ENCODE measurements around the gene TCAP. TPM values are rescaled to one million over a fixed set of nuclear protein-coding genes. Genes with fewer than 3 reads are reported as not detected.

Gene TCAP
- total RNA-seq, 6 experiments from 2014 or later, result 0.09 to 0.51 (median 0.14) TPM

- H3K4me1 Mint-ChIP-seq (ENCODE audit: low read depth), result peaks cover 21% of the 10 kb centered on the region
- no peak overlapping the region for H3K4me3 Mint-ChIP-seq
- TF ChIP-seq CTCF (IDR thresholded peaks at IDR 0.05), result no peak
- H3K9me3 Mint-ChIP-seq, result no peaks in the 10 kb centered on the region
- no peak overlapping the region for H3K27ac Mint-ChIP-seq
- peaks cover 2% of the 10 kb centered on the region; the same call in 1 of the 2 replicates for H3K27me3 Mint-ChIP-seq (ENCODE audit: insufficient read depth)
- no peaks in the 10 kb centered on the region for H3K36me3 Mint-ChIP-seq (ENCODE audit: low read depth)
- no peak for DNase-seq
Measured at GRCh38 chr17:39650121-39650579, 15.0 kb upstream of the TCAP start.

- Mint-ChIP-seq H3K27me3 (ENCODE audit: insufficient read depth) (peaks cover 2% of the 10 kb centered on the region; the same call in 1 of the 2 replicates), H3K4me3 (no peak overlapping the region), H3K4me1 (ENCODE audit: low read depth) (peaks cover 21% of the 10 kb centered on the region), H3K27ac (no peak overlapping the region; the same call in 1 of the 2 replicates), H3K36me3 (ENCODE audit: low read depth) (no peaks in the 10 kb centered on the region), H3K9me3 (no peaks in the 10 kb centered on the region)
- TF ChIP-seq CTCF (IDR thresholded peaks at IDR 0.05), result no peak
- no peak for DNase-seq
Measured at GRCh38 chr17:39651923-39652586, 13.1 kb upstream of the TCAP start.

- Mint-ChIP-seq H3K4me3 (no peak overlapping the region), H3K27me3 (ENCODE audit: insufficient read depth) (peaks cover 2% of the 10 kb centered on the region; the same call in 1 of the 2 replicates), H3K36me3 (ENCODE audit: low read depth) (no peaks in the 10 kb centered on the region), H3K27ac (no peak overlapping the region; the same call in none of the 2 replicates), H3K9me3 (no peaks in the 10 kb centered on the region), H3K4me1 (ENCODE audit: low read depth) (peaks cover 21% of the 10 kb centered on the region)
- TF ChIP-seq CTCF (IDR thresholded peaks at IDR 0.05), result no peak
- DNase-seq, result no peak
Measured at GRCh38 chr17:39652587-39653315, 12.4 kb upstream of the TCAP start.

GRCh38 chr17:39653316-39653661 is 11.9 kb upstream of the TCAP start:
- peaks cover 21% of the 10 kb centered on the region for H3K4me1 Mint-ChIP-seq (ENCODE audit: low read depth)
- no peak overlapping the region for H3K4me3 Mint-ChIP-seq
- no peaks in the 10 kb centered on the region for H3K9me3 Mint-ChIP-seq
- no peak overlapping the region for H3K27ac Mint-ChIP-seq
- no peaks in the 10 kb centered on the region for H3K36me3 Mint-ChIP-seq (ENCODE audit: low read depth)
- DNase-seq, result no peak
- no peak for TF ChIP-seq CTCF (IDR thresholded peaks at IDR 0.05)
- H3K27me3 Mint-ChIP-seq (ENCODE audit: insufficient read depth), result peaks cover 2% of the 10 kb centered on the region; the same call in 1 of the 2 replicates

GRCh38 chr17:39653662-39654331 is 11.4 kb upstream of the TCAP start:
- H3K27me3 Mint-ChIP-seq (ENCODE audit: insufficient read depth), result peaks cover 2% of the 10 kb centered on the region; the same call in 1 of the 2 replicates
- no peak overlapping the region for H3K27ac Mint-ChIP-seq
- no peak overlapping the region for H3K4me3 Mint-ChIP-seq
- peak; percentile 19 for DNase-seq
- TF ChIP-seq CTCF (IDR thresholded peaks at IDR 0.05), result peak; percentile 91
- H3K36me3 Mint-ChIP-seq (ENCODE audit: low read depth), result no peaks in the 10 kb centered on the region
- peaks cover 21% of the 10 kb centered on the region for H3K4me1 Mint-ChIP-seq (ENCODE audit: low read depth)
- H3K9me3 Mint-ChIP-seq, result no peaks in the 10 kb centered on the region
